GM18861 (cell line): ENCODE data around the gene NAPSA.

Source experiments
- ATAC-seq: cut with Tn5 transposase; IDR thresholded peaks from one replicate; pipeline ENCODE4 v1.9.1; 2021; ENCODE audit not compliant: unreplicated experiment

Gene NAPSA

DNA sequence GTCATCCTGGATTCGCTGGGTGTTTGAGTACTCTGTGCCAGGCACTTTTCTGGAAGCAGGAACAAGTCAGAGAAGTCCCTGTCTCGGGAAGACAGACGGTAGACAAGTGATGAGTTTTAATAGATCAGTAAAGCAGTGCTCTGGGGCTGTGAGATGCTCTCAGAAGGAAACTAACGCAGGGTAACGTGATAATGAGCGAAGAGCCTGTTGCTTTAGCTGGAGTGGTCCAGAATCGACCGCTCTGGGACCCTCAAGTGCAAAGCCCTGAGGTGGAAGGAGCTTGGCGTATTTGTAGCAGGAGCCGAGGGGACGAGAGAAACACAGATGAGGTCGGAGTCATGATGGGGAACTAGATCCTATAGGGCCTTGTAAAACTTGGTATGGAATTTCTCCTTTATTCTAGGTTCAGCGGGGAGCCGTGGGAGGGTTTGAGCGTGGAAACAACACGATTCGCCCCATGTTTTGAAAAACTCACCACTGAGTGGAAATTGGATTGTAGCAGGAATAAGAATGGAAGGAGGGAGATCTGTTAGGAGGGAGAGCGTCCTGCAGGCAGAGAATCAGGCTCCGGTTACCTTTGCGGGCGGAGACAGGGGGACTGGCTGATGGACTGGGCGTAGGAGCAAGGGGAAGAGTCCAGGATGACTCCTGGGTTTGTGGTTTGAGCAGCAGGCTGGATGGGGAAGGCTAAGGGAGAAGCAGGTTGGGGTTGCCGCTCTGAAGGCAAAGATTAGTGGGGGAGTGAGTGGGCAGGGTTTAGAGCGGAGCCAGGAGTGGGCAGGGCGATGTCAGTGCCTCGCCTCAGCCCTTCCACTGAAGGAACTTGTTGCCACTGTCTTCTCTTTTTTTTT is 19.5 kb upstream of the NAPSA start:
- ATAC-seq: no peak

GRCh38 chr19:50383852-50384684 is 18.6 kb upstream of the NAPSA start, which contains the start of gene POLD1:
Gene POLD1 (plus strand): TSS chr19:50384347. CDS start chr19:50398852, 14,505 bp downstream.
- peak; percentile 66 for ATAC-seq

DNA sequence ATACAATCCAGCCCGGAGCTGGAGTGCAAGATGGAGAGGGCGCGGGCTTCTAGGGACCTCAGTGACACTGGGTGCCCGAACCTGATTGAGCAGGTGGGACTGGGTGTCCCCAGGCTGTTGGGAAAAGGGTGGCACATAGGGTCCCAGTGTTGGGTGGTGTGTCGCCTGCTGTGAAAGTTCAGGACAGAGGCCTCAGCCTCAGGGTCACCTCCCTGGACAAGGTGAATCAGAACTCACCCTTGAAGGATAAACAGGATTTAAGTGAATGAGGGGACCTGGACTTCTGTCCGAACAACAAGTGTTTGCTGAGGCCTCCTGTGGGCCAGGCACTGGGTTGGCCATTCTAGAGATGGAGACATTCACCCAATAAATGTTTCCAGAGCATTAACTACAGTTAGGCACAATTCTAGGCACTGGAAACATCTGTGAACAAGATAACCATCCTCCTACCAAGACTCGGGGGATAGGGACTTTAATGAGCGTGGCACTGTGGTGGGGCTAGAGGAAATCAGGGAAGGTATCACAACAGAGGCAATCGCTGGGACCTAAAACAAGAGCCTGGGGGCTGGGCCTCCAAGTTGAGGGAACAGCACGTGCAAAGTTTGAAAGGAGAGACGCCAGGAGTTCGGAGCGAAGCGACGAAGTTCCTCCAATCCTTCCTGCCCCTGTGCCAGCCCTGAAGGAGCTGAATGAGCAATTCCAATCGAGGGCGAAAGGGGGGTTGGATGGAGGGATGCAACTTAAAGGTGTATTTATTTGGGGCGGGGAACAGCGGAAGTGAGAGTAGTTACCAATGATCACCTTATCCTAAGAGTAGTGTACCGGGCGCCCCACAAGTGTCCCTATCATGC is 17.8 kb upstream of the NAPSA start:
- ATAC-seq: no peak

DNA sequence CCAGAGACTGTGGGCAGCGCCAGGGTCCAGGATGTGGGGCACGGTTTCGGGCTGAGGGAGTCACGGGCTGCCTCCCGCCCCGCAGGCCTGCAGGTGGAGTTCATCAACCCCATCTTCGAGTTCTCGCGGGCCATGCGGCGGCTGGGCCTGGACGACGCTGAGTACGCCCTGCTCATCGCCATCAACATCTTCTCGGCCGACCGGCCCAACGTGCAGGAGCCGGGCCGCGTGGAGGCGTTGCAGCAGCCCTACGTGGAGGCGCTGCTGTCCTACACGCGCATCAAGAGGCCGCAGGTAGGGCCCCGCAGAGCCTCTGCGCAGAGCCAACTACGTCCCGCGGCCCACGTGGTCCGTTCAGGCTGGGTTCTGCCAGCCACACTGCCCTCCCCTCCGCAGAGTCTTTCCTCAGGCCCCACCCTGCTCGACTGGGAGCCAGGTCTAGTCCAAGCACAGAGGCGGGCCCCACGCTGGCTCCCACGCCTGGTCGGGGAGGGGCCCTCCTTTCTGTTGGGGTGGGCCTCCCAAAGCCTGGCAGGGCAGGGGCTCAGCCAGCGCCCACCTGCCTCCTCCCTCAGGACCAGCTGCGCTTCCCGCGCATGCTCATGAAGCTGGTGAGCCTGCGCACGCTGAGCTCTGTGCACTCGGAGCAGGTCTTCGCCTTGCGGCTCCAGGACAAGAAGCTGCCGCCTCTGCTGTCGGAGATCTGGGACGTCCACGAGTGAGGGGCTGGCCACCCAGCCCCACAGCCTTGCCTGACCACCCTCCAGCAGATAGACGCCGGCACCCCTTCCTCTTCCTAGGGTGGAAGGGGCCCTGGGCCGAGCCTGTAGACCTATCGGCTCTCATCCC is 16.7 kb upstream of the NAPSA start:
- ATAC-seq: no peak

DNA sequence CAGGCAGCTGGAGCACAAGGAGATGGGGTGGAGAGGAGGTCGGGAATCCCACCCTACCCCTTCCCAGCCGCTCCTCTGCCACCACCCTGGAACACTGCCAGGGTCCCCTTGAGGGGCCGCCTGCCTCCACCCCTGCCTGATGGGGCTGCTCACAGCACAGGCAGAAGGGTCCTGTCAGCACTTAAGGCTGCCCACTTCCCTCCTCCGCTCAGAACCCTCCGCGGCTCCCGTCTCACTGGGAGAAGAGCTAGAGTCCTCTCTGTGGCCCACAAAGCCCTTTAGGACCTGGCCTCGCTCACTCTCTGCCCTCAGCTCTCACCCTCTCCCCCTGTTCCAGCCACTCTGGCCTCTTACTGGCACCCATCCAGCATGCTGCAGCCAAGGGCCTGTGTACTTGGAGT is 15.3 kb upstream of the NAPSA start:
- no peak for ATAC-seq

- ATAC-seq: no peak
Observed at GRCh38 chr19:50380137-50380536, 14.7 kb upstream of the NAPSA start.

DNA sequence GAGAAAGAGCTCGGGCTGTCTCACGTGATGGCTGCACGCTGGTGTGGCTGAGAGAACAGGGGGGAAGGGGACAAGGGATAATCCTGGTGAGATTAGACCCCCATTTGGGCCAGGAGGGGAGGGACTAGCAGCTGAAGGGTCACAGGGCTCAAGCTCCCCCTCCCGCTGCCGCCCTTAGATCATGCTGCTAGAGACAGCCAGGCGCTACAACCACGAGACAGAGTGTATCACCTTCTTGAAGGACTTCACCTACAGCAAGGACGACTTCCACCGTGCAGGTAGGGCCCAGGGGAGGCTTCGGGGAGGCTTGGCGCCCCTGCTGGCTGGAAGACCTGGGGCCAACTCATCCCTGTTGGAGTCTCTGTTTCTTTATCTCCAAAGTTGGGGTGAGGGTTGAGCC is 14.2 kb upstream of the NAPSA start:
- no peak for ATAC-seq

GRCh38 chr19:50378863-50379236 is 13.4 kb upstream of the NAPSA start:
- ATAC-seq: no peak

DNA sequence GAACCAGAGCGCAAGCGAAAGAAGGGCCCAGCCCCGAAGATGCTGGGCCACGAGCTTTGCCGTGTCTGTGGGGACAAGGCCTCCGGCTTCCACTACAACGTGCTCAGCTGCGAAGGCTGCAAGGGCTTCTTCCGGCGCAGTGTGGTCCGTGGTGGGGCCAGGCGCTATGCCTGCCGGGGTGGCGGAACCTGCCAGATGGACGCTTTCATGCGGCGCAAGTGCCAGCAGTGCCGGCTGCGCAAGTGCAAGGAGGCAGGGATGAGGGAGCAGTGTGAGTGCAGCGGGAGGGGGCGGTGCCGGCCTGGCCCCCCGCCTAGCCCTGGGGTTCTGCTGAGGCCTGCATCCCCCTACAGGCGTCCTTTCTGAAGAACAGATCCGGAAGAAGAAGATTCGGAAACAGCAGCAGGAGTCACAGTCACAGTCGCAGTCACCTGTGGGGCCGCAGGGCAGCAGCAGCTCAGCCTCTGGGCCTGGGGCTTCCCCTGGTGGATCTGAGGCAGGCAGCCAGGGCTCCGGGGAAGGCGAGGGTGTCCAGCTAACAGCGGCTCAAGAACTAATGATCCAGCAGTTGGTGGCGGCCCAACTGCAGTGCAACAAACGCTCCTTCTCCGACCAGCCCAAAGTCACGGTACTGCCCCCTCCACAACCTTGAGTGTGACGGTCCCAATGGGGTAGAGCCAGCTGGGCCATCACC is 12.9 kb upstream of the NAPSA start:
- ATAC-seq: no peak

GRCh38 chr19:50377517-50377916 is 12.1 kb upstream of the NAPSA start:
- no peak for ATAC-seq

DNA sequence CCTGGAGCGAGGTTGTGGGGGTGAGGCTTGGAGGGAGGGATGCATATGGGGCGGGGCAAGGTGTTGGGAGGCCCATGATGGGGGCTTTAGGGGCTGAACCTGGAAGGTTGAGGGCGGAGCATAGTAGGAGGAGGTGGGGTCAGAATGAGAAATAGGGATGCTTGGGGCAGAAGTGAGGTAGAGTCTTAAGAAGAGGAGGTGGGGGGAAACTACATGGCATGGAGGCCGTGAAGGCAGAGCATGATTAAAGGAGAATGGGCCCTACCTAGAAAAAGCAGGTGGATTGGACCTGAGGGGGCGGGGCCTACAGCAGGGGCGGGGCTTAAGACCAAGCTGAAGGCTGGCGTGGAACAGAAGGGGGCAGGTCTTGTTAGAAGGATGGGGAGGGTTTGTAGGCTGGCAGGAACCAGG is 11.6 kb upstream of the NAPSA start:
- ATAC-seq: no peak

- ATAC-seq: peak; percentile 76
Observed at GRCh38 chr19:50376166-50377050, 11.0 kb upstream of the NAPSA start, which contains the start of gene NR1H2. Gene NR1H2 (plus strand): TSS chr19:50376457. CDS start chr19:50377606, 1,149 bp downstream.

- ATAC-seq: no peak
Observed at GRCh38 chr19:50371914-50372475, 6.6 kb upstream of the NAPSA start.

DNA sequence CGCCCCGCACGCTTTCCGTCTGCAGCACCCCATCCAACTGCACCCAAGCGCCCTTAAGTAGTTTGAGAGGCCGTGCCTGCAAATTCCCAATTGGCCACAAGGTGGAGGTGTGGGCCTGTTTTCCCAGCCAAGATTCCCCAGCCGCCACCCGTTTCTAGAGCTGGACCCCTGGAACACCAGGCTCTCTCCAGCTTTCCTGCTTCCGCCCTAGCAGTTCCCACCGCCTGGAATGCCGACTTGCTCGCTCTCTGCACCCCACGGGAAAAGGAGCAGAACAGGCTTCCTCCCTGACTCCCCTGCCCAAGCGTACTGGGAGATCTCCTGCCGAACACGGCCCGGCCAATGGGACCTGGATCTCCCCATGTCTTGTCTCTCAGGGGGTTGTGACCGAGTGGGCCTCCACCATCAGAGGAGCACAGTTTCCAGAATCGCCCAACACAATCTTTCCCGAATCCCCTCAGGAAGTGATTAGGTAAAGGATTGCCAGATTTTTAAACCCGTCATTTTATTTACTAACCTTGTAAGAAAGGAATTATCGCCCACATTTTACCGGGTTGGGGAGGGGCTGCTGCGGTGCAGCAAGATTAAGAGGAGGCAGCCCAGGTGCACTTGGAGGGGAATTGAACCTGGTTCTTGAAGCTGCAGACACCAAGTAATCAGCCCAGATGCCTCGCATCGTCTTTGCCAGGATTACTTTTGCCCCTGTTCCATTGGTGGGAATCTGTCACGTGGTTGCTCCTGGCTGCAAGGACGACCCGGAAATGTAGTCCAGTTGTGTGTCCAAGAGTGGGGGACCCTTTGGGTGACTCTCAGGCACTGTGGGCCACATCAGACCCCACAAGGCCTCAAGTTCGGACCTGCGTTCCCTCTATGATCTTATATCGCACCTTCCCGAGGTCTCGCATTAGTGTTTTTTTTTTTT is 3.5 kb upstream of the NAPSA start:
- ATAC-seq: no peak

- no peak for ATAC-seq
Observed at GRCh38 chr19:50362656-50363424, 2.6 kb downstream of the NAPSA start.

GRCh38 chr19:50362030-50362412 is 3.4 kb downstream of the NAPSA start:
- no peak for ATAC-seq
